Measurements from ENCODE around the gene PRAF2. TPM values are rescaled to one million over a fixed set of nuclear protein-coding genes. Genes with fewer than 3 reads are reported as not detected.

Gene PRAF2
- total RNA-seq, 2 donors from 2014 or later = 7.0 to 9.9 TPM

GRCh38 chrX:49116076-49116475 lies 42.3 kb upstream of the PRAF2 start:
- DNase-seq = no peak
- no peaks in the 10 kb centered on the region for H3K4me1 ChIP-seq
- H3K9me3 ChIP-seq = no peaks in the 10 kb centered on the region
- H3K27me3 ChIP-seq = no peaks in the 10 kb centered on the region
- no peak overlapping the region for H3K4me3 ChIP-seq
- no peaks in the 10 kb centered on the region for H3K36me3 ChIP-seq
- no peak overlapping the region for H3K9ac ChIP-seq (ENCODE audit: low read depth in 2 of 2, low read length in 2 of 2)
- no peak for TF ChIP-seq CTCF (IDR thresholded peaks at IDR 0.05)
- intact Hi-C loops (cut with DNase I) = no loop called here
- H3K27ac ChIP-seq = no peak overlapping the region

DNA sequence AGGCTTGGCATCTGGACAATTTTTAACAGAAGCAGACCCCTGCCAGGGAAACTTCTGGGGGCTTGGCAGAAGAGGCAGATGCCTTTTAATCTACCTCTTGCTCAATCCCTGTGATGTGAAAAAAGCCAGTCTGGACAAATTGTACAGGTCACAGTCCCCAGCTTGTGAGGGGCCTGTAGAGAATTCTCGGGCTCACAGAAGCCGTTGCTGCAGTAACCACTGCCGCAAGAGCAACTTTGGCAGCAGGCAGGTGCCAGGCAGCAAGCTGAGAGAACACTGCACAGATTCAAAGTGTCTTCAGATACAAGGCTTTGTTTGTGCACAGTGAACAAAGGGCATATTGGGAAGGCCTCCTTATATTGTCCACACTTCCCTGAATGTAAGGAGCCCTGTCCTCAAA lies 38.0 kb upstream of the PRAF2 start:
- H3K4me1 ChIP-seq = no peaks in the 10 kb centered on the region
- H3K9me3 ChIP-seq = no peaks in the 10 kb centered on the region
- H3K27me3 ChIP-seq = no peaks in the 10 kb centered on the region
- no peak overlapping the region for H3K4me3 ChIP-seq
- H3K27ac ChIP-seq = no peak overlapping the region
- no peaks in the 10 kb centered on the region for H3K36me3 ChIP-seq
- no peak for TF ChIP-seq CTCF (IDR thresholded peaks at IDR 0.05)
- DNase-seq = no peak
- no peak overlapping the region for H3K9ac ChIP-seq (ENCODE audit: low read depth in 2 of 2, low read length in 2 of 2)
- intact Hi-C loops (cut with DNase I) = no loop called here

- no peak for TF ChIP-seq CTCF (IDR thresholded peaks at IDR 0.05)
- Histone ChIP-seq H3K9me3 (no peaks in the 10 kb centered on the region), H3K4me3 (no peak overlapping the region), H3K4me1 (no peaks in the 10 kb centered on the region), H3K9ac (ENCODE audit: low read depth in 2 of 2, low read length in 2 of 2) (no peak overlapping the region), H3K27ac (no peak overlapping the region), H3K36me3 (no peaks in the 10 kb centered on the region), H3K27me3 (no peaks in the 10 kb centered on the region)
- intact Hi-C loops (cut with DNase I) = no loop called here
- no peak for DNase-seq
Measured at GRCh38 chrX:49110417-49110816, 36.6 kb upstream of the PRAF2 start.

DNA sequence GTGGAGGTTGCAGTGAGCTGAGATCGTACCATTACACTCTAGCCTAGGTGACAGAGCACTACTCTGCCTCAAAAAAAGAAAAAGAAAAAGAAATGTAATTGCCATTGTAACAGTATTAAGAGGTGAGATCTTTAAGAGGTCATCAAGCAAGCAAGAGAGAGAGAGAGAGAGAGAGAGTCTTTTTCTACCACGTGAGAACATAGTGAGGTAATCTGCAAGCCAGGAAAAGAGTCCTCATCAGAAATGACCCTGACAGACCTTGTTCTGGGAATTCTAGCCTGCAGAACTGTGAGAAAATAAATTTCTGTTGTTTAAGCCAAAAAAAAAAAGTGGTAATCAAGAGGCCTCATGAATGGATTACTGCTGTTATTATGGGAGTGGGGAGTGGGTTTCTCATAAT lies 34.8 kb upstream of the PRAF2 start:
- no peak overlapping the region for H3K4me3 ChIP-seq
- no peak overlapping the region for H3K9ac ChIP-seq (ENCODE audit: low read depth in 2 of 2, low read length in 2 of 2)
- no peaks in the 10 kb centered on the region for H3K9me3 ChIP-seq
- no peaks in the 10 kb centered on the region for H3K27me3 ChIP-seq
- no peak for TF ChIP-seq CTCF (IDR thresholded peaks at IDR 0.05)
- no peaks in the 10 kb centered on the region for H3K4me1 ChIP-seq
- DNase-seq = no peak
- intact Hi-C loops (cut with DNase I) = no loop called here
- H3K36me3 ChIP-seq = no peaks in the 10 kb centered on the region
- no peak overlapping the region for H3K27ac ChIP-seq

DNA sequence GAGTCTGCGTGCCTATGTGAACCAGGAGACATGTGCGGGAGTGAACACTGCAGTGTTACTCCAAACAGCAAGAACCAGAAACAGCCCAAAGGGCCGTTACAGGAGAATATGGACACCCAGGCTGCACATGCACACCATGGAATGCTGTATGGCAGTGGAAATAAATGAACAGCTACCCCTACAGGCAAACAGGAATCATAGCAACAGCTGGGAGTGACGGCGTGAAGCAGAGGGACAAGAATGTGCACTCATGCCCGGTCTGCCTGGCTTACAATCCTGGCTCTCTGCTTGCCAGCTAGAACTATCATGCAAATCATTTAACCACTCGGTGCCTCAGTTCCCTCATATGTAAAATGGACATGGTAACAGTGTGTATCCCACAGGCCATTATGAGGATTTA lies 33.1 kb upstream of the PRAF2 start:
- intact Hi-C loops (cut with DNase I) = no loop called here
- no peaks in the 10 kb centered on the region for H3K27me3 ChIP-seq
- no peak overlapping the region for H3K4me3 ChIP-seq
- H3K36me3 ChIP-seq = no peaks in the 10 kb centered on the region
- no peak overlapping the region for H3K9ac ChIP-seq (ENCODE audit: low read depth in 2 of 2, low read length in 2 of 2)
- no peak for DNase-seq
- no peak overlapping the region for H3K27ac ChIP-seq
- H3K9me3 ChIP-seq = no peaks in the 10 kb centered on the region
- H3K4me1 ChIP-seq = no peaks in the 10 kb centered on the region
- no peak for TF ChIP-seq CTCF (IDR thresholded peaks at IDR 0.05)

DNA sequence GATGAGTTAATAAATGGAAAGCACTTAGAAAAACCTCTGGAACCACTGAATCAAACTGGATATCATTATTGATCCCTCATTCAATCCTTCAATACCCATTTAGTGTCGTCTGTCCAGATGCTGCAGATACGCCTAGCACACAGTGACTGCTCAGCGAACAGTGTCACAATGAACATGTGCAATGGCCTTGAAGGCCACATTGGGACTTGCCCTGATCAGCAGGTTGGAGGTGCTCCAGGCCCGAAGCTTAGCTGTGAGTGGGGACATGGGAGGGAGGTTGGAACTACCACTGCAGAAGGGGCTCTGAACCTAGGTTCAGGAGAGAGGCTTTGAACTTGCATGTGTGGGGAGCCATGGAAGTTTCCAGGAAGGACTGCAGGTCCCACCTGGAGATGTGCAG lies 32.5 kb upstream of the PRAF2 start:
- intact Hi-C loops (cut with DNase I) = no loop called here
- H3K4me1 ChIP-seq = no peaks in the 10 kb centered on the region
- TF ChIP-seq CTCF (IDR thresholded peaks at IDR 0.05) = no peak
- H3K9me3 ChIP-seq = no peaks in the 10 kb centered on the region
- no peak overlapping the region for H3K9ac ChIP-seq (ENCODE audit: low read depth in 2 of 2, low read length in 2 of 2)
- no peaks in the 10 kb centered on the region for H3K27me3 ChIP-seq
- no peak overlapping the region for H3K27ac ChIP-seq
- no peaks in the 10 kb centered on the region for H3K36me3 ChIP-seq
- DNase-seq = no peak
- no peak overlapping the region for H3K4me3 ChIP-seq
